SK-MEL-5 (cell line): ENCODE data around the gene CHN2. TPM values are rescaled to one million over a fixed set of nuclear protein-coding genes. Genes with fewer than 3 reads are reported as not detected.

ENCODE experiments used
- DNase-seq: peaks from one replicate; pipeline ENCODE4 v3.0.0-alpha.2; 2016; ENCODE audit warnings: low read depth, low spot score
- in situ Hi-C: cut with HindIII; loops from 2 replicates; pipeline ENCODE4 v1.10.0; 2016; ENCODE audit warnings: low sequenced_read_pairs, high pct_unique_total_duplicates, low pct_unique_long_range_greater_than_20kb
- total RNA-seq: library from RNA; depleted of rRNA; stranded (reverse); fragments of >200 nt; shearing (Covaris generic); gene quantifications from 2 replicates; pipeline ENCODE4 v1.2.3, GENCODE V29; 2014

CHN2 gene
- total RNA-seq, 1 experiment from 2014 or later: 39.5 TPM

- in situ Hi-C loops: no loop called here
- DNase-seq: peak; percentile 78
Observed at GRCh38 chr7:29177963-29178600, 16.5 kb upstream of the CHN2 start.

GRCh38 chr7:29179115-29179514, 15.5 kb upstream of the CHN2 start:
- in situ Hi-C loops: no loop called here

GRCh38 chr7:29184599-29184998, 10.0 kb upstream of the CHN2 start:
- no peak for DNase-seq
- in situ Hi-C loops: no loop called here

More at GRCh38 chr7:29179115-29179514, 15.5 kb upstream of the CHN2 start:
- DNase-seq: no peak

DNA sequence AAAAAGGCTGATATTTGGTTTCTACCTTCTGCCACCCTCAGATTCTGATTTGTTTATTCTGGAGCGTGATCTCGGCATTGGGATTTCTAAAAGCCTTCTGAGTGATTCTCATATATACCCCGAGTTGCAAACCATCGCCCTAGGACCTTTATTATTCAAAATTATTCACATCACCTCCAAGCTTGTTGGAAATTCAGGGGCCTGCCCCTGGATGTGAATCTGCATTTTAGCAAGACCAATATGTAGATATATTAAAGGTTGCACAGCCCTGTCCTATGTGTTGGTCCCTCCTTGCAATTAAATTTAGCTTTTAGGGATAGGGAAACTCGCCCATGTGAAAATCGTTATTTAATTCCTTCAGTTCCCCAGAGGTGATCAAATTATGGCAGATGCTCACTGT, 9.0 kb upstream of the CHN2 start:
- no peak for DNase-seq
- in situ Hi-C loops: no loop called here

GRCh38 chr7:29189743-29190201, 4.8 kb upstream of the CHN2 start:
- in situ Hi-C loops: no loop called here
- peak; percentile 81 for DNase-seq

- in situ Hi-C loops: no loop called here
- no peak for DNase-seq
Observed at GRCh38 chr7:29190349-29191045, 4.1 kb upstream of the CHN2 start.

DNA sequence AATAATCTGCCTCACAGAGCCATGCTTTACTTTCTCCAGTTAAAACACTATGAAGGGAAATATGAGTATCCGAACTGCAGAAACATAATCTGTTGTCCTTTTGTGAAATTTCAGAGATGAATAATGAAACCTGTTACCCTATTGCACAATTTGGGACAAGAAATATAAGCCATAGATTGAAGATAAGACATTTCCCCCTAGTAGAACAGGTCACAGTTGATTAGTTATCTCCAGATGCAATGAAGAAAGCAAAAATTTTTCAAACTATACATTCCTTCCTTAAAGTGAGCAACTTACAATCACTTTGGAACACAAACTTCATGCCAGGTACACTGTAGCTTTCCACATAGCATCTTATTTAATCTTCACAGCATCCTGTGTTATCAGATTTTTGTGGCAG, 2.3 kb upstream of the CHN2 start:
- no peak for DNase-seq
- in situ Hi-C loops: no loop called here

- in situ Hi-C loops: no loop called here
Observed at GRCh38 chr7:29192811-29193210, 1.8 kb upstream of the CHN2 start.

GRCh38 chr7:29193316-29194205, 1.0 kb upstream of the CHN2 start:
- DNase-seq: no peak
- in situ Hi-C loops: no loop called here

More at GRCh38 chr7:29192811-29193210, 1.8 kb upstream of the CHN2 start:
- no peak for DNase-seq

GRCh38 chr7:29194206-29194593, 375 bp upstream of the CHN2 start:
- in situ Hi-C loops: no loop called here
- DNase-seq: peak; percentile 38

DNA sequence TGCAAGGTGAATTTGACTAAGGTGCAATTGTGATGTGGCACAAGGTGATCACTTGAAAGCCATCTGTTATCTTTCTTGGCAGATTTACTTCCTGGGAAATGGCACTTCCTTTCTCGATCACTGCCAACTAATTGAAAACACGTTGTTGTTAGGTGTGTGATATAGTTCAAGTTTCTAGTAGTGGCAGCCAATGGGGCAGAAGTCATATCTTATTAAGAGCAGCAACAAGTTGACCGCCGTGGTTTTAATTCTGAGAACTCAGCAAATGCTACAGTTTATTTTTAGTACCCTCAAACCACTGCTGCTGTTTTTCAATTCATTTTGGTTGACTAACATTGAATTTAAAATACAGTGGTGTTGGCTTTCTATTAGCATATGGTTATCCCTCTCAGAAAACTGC, 1.6 kb downstream of the CHN2 start:
- in situ Hi-C loops: no loop called here
- no peak for DNase-seq

DNA sequence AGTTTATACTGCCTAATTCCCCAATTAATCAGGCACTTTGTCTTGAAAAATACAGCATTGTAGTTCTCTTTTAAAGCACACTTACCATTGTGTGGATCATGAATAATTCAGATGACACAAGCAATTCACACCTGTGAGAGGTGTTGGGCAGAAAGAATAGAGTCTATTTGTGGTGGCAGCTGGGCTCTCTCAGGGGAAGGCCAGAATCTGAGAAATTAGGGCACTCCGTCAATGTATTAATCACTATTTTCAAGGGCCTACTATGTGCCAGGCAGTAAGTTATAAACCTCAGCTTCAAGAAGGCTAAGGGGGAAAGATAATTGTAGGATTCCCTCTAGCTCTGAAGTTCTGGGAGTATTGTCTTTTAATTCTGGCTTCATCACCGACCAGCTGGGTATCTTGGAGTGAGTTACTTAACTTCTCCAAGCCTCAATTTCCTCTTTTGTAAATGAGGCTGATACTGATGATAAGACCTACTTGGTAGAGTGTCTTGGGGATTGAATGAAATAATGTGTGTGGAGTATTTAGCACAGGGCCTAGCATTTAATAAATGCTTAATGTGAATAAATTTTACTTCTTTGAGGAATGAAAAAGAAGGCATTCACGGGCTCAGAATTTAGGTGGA, 2.5 kb downstream of the CHN2 start:
- in situ Hi-C loops: no loop called here
- DNase-seq: no peak

DNA sequence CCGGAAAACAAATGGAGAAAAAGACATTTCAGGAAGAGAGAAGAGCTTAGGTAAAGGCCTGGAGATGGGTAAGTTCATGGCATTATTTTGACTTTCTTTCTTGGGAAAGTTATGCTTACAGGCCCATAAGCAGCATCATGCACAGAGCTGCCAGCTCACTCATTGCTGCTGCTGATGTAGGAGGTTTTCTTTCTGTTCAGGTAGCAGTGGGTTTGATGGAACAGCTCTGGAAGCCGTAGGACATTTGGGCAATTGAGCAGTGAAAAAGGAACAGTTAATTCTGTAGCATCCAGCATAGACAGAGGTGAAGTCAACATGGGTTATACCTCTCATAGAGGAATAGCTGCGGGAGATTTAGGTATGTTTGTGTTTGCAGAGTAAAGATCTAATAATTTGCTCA, 3.3 kb downstream of the CHN2 start:
- no peak for DNase-seq
- in situ Hi-C loops: no loop called here

GRCh38 chr7:29199776-29200175, 5.2 kb downstream of the CHN2 start:
- in situ Hi-C loops: no loop called here
- DNase-seq: no peak

- in situ Hi-C loops: no loop called here
- no peak for DNase-seq
Observed at GRCh38 chr7:29202651-29203069, 8.1 kb downstream of the CHN2 start.

GRCh38 chr7:29204491-29205272, 10.1 kb downstream of the CHN2 start:
- in situ Hi-C loops: no loop called here
- peak; percentile 34 for DNase-seq

DNA sequence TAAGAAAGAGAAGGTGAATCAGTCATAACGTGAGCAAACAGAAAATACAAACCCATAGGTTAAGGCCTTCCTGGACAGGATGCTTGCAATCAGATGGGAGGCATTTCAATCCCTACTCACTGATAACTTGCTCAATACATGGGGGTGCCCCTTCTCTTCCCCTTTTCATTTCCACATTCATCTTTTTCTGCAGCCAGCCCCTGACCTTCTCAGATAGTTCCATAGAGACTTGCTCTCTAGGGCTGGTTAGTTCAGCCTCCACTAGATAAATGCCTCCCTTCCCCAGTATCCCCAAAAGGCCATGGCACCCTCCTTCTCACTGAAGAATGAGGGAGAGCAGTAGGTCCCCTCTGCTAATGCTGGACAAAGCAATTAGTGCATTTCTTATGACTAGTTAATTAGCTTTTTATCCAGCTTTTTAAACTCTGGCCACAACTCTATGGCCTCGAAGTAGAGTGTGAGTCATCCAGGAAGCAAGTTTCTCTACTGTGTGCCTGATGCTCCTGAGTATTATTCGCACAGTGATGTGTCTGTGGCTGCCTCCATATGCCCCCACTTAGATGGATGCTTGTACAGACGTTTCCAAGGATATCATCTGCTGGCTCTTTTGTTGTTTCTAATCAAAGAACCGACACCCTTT, 12.7 kb downstream of the CHN2 start:
- in situ Hi-C loops: no loop called here
- peak; percentile 75 for DNase-seq
